Stimulated activated CD8-positive, alpha-beta memory T cell treated with anti-CD3 and anti-CD28 coated beads, Interleukin-7, amount 100 ng/mL, for 1 hour (primary cell): ENCODE results near the gene LUM.

Experiments
- DNase-seq, 2 donors: peaks; one replicate each; pipeline ENCODE4 v3.0.0-alpha.2; 2020; ENCODE audit warnings: low read depth in 2 of 2

The LUM gene, protein sequence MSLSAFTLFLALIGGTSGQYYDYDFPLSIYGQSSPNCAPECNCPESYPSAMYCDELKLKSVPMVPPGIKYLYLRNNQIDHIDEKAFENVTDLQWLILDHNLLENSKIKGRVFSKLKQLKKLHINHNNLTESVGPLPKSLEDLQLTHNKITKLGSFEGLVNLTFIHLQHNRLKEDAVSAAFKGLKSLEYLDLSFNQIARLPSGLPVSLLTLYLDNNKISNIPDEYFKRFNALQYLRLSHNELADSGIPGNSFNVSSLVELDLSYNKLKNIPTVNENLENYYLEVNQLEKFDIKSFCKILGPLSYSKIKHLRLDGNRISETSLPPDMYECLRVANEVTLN

DNA sequence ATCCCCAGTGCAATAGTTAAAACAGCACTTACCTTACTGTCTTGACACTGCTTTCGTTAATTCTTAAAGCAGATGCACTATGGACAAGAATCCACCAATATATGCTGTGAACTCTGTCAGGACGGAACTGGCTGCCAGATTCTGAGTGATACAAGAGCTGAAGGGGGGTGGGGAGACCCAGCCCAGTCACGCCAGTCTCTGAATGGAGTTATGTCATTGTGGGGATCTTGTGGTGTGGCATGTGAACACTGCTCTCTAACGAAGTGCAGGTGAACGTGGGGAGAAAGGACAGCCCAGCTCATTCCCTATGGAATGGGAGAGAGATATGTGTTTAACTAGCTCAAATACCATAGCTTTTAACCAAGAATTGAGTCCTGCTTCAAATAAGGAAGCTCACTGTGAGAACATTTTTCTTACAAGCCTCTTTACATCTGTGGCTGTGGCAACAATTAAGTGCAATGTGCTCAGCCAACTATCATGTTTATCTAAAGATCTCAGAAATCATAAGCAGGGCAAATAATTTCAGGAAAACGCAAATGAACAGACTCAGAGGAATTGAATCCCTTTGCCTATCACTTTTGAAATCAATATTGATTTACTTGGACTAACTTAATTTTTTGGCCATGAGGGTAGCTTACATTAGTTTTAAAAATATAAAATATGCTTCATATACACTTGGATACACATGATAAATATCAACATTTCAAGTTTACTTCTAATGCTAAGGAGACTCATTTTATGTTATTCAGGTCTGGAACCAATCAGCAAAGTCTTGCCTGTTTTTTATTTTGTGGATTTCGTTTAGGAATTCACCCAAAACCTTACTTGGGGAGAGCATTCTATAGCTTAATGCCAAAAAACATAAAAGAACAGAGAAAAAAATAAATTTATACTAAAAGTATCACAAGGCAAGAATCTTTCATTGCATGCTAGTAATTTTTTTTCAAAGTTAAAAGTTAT is at the start of gene LUM:
TSS of gene LUM (minus strand) at position 129 of the 960 bp plus-strand sequence. CDS start 2,515 bp downstream, outside the sequence.
- no peak for DNase-seq

DNA sequence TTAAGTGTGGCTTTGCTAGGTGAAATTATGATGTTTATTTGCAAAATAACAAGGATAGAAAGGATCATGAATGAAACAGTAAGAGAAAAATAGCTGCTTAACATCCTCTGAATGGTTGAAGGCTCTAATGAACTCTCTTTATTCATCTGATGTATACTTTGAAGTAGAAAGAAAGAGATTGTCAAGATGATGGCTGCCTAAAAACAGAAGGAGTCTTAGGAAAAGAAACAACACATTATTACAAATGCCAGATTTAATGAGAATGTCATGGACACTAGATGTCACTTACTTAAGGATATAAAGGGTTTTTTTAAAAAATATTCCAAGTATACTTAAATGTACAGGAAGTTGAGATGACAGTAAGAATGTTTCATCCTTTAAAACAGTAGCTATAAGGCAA is 49.7 kb upstream of the LUM start:
- no peak for DNase-seq

DNA sequence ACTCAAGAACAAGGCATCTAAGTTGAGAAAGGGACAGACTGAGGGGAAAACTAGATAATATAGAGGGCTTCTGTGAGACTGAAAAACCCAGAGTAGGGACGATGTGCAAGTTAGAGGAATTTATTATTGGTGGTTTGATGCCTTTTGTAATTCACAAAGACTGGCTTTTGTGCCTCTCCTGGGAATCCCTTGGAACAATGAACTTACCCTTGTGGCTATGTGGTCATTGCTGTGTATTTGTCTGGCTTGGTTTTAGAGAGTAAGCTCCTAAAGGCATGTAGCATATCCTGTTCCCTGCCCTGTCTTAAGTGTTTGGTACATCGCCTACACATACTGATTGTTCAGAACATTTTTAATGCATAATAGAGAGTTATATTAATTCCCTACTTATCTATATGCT is 44.7 kb upstream of the LUM start:
- DNase-seq: no peak

DNA sequence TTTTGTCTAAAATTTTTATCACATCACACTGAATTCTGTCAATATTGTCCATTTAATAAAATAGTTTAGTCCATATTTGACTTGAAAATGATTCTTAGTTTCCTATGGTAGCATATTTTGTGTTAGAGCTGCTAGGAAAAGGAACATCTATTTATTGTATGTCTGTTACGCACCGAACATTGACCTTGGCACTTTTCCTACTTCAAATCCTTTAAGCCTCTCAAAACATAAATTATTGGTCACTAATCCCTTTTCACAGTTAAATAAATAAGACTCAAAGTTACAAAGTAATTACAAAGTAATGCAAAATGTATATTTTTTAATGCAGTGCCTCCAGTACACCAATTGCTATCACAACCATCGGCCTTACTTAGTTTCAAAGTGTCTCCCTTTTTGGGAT is 42.8 kb upstream of the LUM start:
- DNase-seq: no peak

DNA sequence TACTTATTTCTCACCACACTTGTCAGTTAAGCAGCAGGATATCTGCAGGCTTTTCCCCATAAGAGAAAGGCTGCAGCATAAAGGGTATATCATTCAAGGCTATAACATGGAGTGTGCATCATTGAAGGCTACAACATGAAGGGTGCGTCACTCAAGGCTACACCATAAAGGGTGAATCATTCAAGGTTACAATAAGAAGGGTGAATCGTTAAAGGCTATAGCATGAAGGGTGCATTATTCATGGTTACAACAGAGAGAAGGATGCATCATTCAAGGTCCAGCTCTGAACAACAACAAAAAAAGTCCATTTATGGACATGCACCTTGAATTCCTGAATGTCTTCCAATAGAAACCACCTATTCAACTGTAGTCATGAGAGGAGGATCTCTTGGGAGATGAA is 32.8 kb upstream of the LUM start:
- DNase-seq: no peak

DNA sequence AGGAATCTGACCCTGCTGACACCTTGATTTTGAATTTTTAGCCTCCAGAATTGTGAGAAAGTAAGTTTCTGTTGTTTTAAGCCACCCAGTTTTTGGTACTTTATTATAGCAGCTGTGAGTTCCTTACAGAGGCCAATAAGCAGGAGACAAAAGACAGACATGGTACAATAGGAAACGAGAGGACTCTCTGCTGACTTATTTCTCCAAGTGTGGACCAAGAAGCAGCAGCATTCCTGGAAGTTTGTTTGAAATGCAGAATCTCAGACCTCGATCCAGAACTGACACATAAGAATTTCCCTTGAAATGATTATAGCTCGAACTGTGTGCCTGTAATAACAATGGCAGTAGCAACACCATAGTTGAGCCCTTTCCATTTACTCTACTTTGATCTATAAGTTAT is 31.9 kb upstream of the LUM start:
- DNase-seq: no peak

DNA sequence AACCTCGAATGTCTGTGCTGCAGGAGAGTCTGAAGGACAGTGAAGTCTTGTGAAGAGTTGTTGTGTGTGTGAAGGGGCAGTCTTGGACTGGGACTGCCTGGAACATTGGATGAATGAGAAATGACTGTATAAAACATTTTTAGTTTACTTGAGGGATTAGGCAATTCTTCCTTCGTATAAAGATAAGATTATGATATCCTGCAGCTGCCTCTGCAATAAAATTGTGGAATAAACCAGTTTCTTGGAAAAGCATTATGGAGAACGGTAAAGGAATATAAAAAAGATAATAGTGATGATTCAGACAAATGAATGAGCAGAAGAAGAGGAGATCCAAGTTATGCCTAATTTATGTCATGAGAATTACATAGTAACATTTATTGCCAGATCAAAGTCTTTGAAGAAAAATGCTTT is 30.9 kb upstream of the LUM start:
- no peak for DNase-seq

DNA sequence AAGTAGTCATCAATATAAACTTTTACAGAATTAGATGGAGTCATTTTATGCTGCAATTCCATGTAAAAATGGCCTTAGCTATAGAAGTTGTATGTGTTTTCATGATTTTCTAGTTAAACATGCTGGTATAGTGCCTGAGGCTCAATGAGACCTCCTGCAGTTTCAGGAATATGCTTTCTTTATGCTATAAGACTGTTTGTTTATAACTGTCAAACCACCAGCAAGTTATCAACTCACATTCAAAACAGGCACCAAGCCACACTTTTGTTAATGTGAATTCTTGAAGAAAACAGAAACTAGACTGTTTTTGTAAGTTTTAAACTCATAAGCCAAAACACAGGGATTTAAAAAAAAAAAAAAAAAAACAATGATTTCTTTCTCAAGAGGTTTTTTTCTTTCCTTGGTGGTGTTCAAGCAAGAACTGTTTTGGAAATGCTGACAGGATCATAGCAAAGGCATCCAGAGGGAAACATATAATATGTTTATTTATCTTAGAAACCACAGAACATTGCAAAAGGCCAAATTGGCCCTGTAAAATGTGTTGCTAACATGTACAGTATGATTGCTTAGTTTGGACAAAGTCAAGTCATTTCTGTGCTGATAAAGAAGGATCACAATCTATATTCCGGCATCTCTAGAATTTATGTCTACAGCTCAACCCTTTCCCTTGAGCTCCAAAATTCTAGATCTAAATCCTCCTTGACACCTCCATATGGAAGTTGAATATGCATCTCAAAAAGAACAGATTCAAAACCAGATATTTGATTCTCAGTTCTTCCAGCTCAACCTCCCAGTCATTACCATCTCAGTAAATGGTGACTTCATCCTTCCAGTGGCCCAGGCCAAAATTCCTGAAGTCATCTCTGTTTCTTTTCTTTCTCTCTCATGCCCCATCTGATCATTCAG is 29.0 kb upstream of the LUM start:
- no peak for DNase-seq

DNA sequence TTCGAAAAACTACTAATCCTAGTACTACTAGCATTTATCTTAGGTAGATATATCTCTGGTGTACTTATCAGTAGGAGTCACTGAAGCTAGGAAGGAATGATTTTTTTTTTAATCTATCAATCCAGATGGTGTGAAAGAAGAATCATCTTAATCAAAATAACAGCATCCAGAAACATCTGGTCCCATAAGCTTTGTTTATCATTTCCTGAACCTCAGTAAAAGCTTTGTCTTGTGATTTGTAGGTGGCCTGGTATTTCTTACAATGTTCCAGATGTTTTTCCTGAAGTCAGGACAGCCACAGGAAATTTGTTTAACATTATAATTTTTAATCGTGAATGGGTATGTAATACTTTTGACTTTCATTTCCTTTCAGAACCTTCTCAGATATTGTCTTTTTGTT is 28.0 kb upstream of the LUM start:
- DNase-seq: no peak

DNA sequence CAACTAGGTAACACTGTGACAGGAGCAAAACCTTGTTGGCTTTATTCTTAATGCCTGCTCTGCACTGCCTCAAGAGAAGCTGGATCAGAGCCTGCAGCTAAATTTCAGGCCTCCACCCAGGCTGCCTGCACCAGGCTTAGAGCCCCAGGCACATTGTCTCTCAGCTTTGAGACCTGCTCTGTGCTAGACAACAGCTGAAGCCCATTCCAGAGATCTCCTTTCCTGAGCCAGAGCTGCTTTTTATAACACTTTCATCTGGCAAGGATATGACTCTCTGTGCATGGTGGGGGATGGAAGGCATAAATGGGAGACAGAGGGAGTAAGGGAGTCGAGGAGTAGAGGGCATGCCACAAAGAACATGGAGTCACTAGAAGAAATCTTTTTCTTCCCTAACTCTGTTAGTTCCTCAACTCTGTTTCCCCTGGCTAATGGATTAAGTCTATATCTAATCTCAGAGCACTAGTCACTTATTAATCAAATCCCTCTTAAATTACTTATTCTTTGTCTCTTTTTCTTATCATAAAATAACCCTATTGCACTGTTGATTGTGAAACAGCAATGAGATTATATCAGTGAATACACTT is 27.1 kb upstream of the LUM start:
- no peak for DNase-seq

DNA sequence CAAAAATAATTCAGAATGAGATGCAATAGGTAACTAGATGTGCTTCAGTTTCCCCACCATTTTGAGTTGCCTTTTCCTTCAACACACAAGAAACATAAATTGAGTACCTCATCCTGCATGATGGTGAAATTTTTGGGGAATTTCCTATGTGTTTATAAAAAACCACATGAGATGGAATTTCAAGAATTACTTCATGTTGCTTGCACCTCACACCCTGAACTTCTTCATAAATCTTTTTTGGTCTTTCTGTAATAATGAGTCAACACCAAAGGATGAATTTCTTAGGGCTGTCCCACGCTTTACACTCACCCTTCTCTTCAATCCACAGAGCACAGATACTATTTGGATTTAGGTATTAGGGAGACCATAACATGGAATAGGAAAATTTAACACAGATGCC is 22.6 kb upstream of the LUM start:
- no peak for DNase-seq

DNA sequence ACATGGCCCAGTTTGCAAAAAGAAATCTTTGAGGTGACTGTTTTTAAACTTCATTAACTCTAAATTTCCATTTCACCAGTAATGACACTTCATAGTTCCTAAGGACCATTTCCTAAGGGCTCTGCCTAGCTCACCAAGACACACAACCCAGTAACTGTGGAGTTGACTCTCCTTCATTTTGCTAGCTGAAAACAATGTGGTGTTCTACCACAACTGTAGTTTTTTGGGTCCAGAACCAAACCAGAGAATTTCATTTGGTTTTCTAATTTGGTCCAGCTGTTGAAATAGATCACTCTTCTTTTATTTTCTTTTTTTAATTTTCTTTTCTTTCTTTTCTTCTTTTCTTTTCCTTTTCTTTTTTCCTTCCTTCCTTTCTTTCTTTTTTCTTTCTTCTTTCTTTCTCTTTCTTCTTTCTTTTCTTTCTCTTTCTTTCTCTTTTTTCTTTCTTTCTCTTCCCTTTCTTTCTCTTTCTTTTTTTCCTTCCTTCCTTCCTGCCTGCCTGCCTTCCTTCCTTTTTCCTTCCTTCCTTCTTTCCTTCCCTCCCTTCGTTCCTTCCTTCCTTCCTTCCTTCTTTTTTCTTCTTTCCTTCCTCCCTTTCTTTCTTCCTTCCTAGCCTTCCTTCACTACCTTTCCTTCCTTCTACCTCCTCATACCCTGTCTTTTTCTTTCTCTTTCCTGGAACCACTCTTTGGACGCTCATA is 18.5 kb upstream of the LUM start:
- DNase-seq: no peak

DNA sequence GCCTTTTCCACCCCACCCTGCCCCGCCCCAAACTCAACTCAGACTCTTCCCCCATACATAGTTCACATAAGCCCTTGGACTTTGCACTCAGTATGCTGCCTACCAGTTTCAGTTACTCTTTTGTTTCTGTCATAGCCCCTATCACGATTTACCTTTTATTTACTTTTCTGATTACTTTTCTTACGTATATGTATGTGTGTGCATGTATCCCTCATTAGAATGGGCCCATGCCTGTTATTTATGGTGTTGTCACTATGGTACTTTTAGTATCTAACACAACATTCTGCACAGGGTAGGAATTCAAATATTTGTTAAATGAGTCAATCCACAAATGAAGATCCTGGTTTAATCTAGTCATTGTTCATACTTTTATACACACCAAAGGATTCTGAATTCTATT is 16.5 kb upstream of the LUM start:
- no peak for DNase-seq

DNA sequence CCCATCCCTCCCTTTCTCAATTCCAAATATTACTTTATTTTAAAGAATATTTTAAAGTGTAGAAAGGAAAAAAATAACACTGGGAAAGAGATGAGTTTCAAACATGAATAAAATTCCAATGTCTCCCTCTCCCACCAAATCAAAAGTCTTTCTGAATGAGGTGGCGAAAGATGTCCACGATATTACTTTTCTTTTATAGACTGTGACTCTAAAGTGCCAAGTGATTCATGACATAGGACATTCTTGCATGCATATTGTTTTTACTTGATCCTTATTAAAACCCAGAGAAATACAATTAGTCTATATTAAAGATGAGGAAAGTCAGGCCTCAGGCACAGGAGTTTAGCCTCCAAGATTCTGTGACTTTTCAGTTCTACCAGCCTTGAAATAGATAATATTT is 16.0 kb upstream of the LUM start:
- DNase-seq: no peak

DNA sequence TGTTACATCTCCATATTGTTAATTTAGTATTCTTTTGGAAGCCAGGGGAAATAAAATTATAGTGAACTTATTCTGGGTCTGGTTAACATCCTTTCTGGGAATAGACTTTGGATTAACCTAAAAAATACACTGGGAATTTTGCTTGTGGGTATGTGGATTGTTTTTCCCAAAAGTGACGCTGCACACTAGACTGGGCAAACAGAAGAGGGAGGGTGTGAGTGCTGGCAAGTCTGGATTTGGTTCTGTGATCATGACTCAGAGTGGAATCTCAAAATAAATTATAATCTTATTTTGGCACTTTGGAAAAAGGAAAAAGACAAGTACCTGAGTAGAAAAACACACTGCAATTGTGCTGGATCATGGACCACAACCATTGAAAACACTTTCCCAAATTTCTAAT is 15.2 kb upstream of the LUM start:
- no peak for DNase-seq

DNA sequence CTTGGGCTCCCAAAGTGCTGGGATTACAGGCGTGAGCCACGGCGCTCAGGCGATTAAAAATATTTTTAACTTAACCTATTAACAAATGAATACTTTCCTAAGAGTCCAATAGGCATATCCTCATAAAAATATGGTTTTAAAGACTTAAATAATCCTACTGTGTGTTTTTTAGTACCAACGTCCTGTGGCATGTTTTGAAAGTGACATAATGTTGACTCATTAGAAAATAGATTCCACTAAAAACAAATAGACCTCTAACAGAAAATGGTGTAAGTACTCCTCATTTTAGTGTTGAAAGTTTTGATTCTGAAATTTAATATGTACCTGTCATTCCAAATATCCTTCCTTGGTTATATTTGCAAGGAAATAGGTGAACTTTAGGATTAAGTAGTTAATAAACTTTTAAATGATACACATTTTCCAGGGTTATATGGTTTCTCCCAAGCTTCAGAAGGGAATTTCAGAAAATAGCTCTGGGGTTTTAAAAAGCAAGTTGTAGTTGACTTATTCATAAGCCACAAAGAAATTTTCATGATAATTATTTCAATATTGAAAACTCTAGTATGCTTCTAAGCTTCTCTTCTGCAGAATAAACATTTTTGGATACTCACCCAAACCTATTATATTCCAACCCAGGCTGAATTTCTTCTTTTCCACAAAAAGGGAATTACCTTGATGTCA is 12.1 kb upstream of the LUM start:
- DNase-seq: no peak

DNA sequence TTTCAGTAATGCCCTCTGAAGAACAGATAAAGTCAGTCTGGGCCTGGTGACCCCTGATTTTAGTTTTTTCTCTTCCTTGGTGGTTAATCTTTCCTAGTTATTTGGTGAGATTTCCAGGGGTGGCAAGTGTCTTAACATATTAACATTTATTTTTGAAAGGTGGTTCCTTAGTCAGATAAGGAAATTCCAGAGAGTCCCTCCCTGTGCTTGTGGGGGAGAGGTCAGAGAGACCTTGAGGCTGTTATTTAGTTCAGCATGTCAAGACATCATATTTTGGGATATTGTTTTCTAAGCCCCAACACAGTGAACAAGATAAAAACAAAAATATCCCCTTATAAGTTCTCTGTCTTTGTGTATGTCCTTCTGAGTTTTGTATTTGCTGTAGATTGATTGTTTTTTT is 9.5 kb upstream of the LUM start:
- no peak for DNase-seq

DNA sequence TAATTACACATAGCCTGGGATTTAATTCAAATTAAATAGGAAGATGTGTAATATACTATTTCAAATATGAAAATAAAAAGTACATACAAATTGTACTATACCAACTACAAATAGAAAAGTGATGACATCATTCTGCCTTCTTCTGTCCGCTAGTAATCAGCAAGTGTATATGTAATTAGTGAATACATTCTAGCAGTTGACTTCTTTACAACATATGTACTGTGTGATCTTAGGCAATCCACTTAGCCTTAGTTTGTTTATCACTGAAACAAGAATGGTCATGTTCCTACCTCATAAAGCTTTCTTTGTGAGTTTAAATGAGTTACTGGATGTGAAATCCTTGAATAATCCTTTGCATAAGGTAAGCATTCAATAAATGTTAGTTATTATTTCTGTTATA is 7.8 kb upstream of the LUM start:
- DNase-seq: no peak

DNA sequence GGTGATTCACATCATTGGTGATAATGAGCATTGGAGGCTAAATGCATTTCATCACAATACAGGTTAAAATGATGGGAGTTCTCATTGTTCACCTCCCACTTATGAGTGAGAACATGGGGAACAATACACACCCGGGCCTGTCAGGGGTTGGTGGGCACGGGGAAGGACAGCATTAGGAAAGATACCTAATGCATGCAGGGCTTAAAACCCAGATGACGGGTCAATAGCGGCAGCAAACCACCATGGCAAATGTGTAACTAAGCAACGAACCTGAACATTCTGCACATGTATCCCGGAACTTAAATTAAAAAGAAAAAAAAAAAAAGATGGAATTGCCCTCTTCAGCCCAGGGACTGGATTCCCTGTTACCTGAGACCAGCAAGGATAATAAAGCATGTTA is 2.3 kb upstream of the LUM start:
- no peak for DNase-seq

DNA sequence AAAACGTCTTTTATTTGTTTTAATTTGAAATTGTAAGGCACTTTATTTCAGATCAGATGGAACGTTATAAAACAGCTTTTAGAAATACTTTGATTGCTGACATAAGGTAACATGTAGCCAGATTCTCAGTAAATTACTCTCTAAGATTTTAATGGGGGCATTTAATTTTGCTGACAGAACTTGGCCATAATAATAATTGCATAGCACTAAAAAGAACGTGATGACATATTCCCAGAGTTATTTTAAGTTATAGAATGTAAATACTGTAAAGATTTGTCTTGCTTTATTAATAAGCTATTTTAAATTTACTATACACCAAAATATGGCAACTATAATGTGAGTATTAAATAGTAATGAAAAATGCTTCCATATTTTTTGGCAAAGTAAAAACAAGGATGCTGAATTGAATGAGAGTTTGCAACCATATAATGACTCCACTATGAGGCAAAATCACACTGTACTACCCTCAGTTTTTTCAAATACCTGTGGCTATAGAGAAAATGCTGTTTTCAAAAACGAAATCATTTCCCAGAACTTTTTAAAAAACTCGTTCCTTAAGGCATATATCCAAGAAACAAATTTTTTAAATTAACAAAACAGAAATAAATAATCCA is 876 bp downstream of the LUM start:
- DNase-seq: no peak
